Liver (tissue), 9 donors: ENCODE measurements around the gene CSRNP2. TPM values are rescaled to one million over a fixed set of nuclear protein-coding genes. Genes with fewer than 3 reads are reported as not detected.

Source experiments
- DNase-seq: peaks from one replicate; pipeline ENCODE4 v3.0.0-alpha.2; 2017; ENCODE audit warnings: low spot score
- H3K27ac ChIP-seq, 2 donors: one replicate each; pipeline ENCODE4 v1.7.0; 2013; ENCODE audit warnings: inconsistent platforms in 2 of 2, low read length in 2 of 2, control low read depth in 1 of 2, low read depth in 1 of 2, mild to moderate bottlenecking in 1 of 2
- H3K27me3 ChIP-seq, 4 donors: one replicate each; pipeline versions ENCODE4 v1.6.1 to v1.7.0; 2013; ENCODE audit warnings: low read length in 3 of 4, inconsistent platforms in 1 of 4, mild to moderate bottlenecking in 1 of 4, moderate library complexity in 1 of 4; ENCODE audit not compliant: control insufficient read depth in 4 of 4, insufficient read depth in 4 of 4
- H3K36me3 ChIP-seq, 4 donors: one replicate each; pipeline versions ENCODE4 v1.6.1 to v1.7.0; 2013; ENCODE audit warnings: low read length in 3 of 4, mild to moderate bottlenecking in 3 of 4, low read depth in 1 of 4, moderate library complexity in 1 of 4; ENCODE audit not compliant: control insufficient read depth in 4 of 4, insufficient read depth in 3 of 4
- H3K4me1 ChIP-seq, 4 donors: one replicate each; pipeline versions ENCODE4 v1.6.1 to v1.7.0; 2013; ENCODE audit warnings: low read length in 3 of 4, mild to moderate bottlenecking in 3 of 4, moderate library complexity in 1 of 4; ENCODE audit not compliant: control insufficient read depth in 4 of 4, insufficient read depth in 4 of 4
- H3K4me3 ChIP-seq, 3 donors: one replicate each; pipeline versions ENCODE4 v1.6.1 to v1.7.0; 2013; ENCODE audit warnings: low read length in 3 of 3, control low read depth in 1 of 3, low read depth in 1 of 3, mild to moderate bottlenecking in 1 of 3
- H3K9ac ChIP-seq, 2 donors: one replicate each; pipeline ENCODE4 v1.7.0; 2013; ENCODE audit warnings: low read length in 2 of 2, mild to moderate bottlenecking in 2 of 2, moderate library complexity in 2 of 2, control low read depth in 1 of 2, low read depth in 1 of 2
- H3K9me3 ChIP-seq, 4 donors: one replicate each; pipeline versions ENCODE4 v1.6.1 to v1.7.0; 2013; ENCODE audit warnings: low read length in 3 of 4; ENCODE audit not compliant: control insufficient read depth in 4 of 4
- ATF3 ChIP-seq: IDR thresholded peaks from 2 replicates; pipeline ENCODE4 v1.6.1; 2016; ENCODE audit warnings: antibody characterized with exemption
- FOXA1 ChIP-seq: IDR thresholded peaks from 2 replicates; pipeline ENCODE4 v1.6.1; 2016; ENCODE audit warnings: antibody characterized with exemption
- FOXA2 ChIP-seq: IDR thresholded peaks from 2 replicates; pipeline ENCODE4 v1.6.1; 2016; ENCODE audit warnings: antibody characterized with exemption
- GABPA ChIP-seq, 2 donors: IDR thresholded peaks in 1 of 2; conservative IDR thresholded peaks in 1 of 2; 2 replicates each; pipeline ENCODE4 v1.6.1; 2016; ENCODE audit warnings: antibody characterized with exemption in 2 of 2, mild to moderate bottlenecking in 1 of 2, moderate library complexity in 1 of 2
- HNF4G ChIP-seq: IDR thresholded peaks from 2 replicates; pipeline ENCODE4 v1.6.1; 2016; ENCODE audit warnings: antibody characterized with exemption
- JUND ChIP-seq, 2 donors: IDR thresholded peaks; 2 replicates each; pipeline ENCODE4 v1.6.1; 2016; ENCODE audit warnings: antibody characterized with exemption in 2 of 2
- RXRA ChIP-seq, 2 donors: IDR thresholded peaks; 2 replicates each; pipeline ENCODE4 v1.6.1; 2017 to 2018; ENCODE audit warnings: antibody characterized with exemption in 2 of 2, mild to moderate bottlenecking in 1 of 2
- SP1 ChIP-seq: IDR thresholded peaks from 2 replicates; pipeline ENCODE4 v1.6.1; 2018; ENCODE audit warnings: antibody characterized with exemption, mild to moderate bottlenecking
- TAF1 ChIP-seq: conservative IDR thresholded peaks from 2 replicates; pipeline ENCODE4 v1.6.1; 2016; ENCODE audit warnings: antibody characterized with exemption, mild to moderate bottlenecking
- YY1 ChIP-seq: IDR thresholded peaks from 2 replicates; pipeline ENCODE4 v1.6.1; 2016; ENCODE audit warnings: antibody characterized with exemption, mild to moderate bottlenecking
- WGBS: extraction: QIAGEN DNeasy Blood & Tissue Kit; methylation state at CpG from one replicate; pipeline ENCODE4 v1.1.7; 2013; 5-methylcytosine and 5-hydroxymethylcytosine counted together
- polyA plus RNA-seq, 2 donors: library from polyadenylated mRNA; stranded (reverse) in 1 of 2; unstranded in 1 of 2; fragments of 200-250 nt in 1 of 2; fragments of >200 nt in 1 of 2; fragmentation: Nextera tagmentation in 1 of 2; extraction: Ambion mirVana in 1 of 2; gene quantifications; one replicate each; pipeline versions ENCODE4 v1.2.1 to v1.2.3, GENCODE V29; 2013 to 2015
- total RNA-seq, 2 donors: library from RNA; depleted of rRNA; stranded (reverse); fragments of >200 nt; gene quantifications; one replicate each; pipeline ENCODE4 v1.2.3, GENCODE V29; 2014
- TF ChIP-seq, protein P1 (sequence below): IDR thresholded peaks from 2 replicates; pipeline ENCODE4 v1.6.1; 2016; ENCODE audit warnings: antibody characterized with exemption, mild to moderate bottlenecking
- TF ChIP-seq, protein P2 (sequence below): fragments of 150-350 bp; IDR thresholded peaks from 2 replicates; pipeline ENCODE4 v1.5.1; 2017; ENCODE audit warnings: improper control_type of control experiment, low read depth, low read length; ENCODE audit not compliant: missing input control
- TF ChIP-seq, protein P3 (sequence below): IDR thresholded peaks from 2 replicates; pipeline ENCODE4 v1.6.1; 2016; ENCODE audit warnings: antibody characterized with exemption
- donor health status: healthy.
- donor health status: healthy.
- donor health status: healthy.
- donor health status: healthy.
- donor health status: healthy.

The CSRNP2 gene
- total and polyA plus RNA-seq, 4 donors: 2.0 to 8.4 (median 3.9) TPM

DNA sequence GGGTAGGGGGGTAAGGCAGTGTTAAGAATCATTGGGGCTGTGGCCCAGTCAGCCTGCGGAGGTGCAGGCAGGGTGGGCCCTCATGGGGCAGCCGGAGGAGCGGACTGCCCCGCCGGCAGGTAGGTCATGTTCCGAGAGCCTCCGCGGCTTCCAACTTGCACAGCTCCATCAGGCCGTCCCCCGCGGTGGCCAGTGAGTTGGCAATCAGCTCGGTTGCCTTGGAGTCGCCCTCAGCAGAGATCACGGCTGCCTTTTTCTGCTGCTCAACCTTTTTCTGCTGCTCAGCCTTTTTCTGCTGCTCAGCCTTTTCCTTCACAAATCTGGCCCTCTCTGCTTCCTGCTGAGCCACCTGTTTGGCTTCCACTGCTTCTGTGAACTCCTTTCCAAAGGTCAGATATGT lies 41.1 kb upstream of the CSRNP2 start:
- Histone ChIP-seq H3K36me3 (peaks cover 0 to 4% (median 0%) of the 10 kb centered on the region in 4 donors), H3K27me3 (no peaks in the 10 kb centered on the region), H3K9ac (no peak overlapping the region), H3K4me3 (no peak overlapping the region), H3K4me1 (peaks cover 0 to 1% (median 0%) of the 10 kb centered on the region in 4 donors), H3K9me3 (no peaks in the 10 kb centered on the region), H3K27ac (no peak overlapping the region)
- TF ChIP-seq RXRA (IDR thresholded peaks at IDR 0.05) (no peak), FOXA2 (no peak), GABPA (IDR thresholded peaks at IDR 0.05 in 1 of 2, conservative IDR thresholded peaks at IDR 0.05 in 1 of 2) (no peak), JUND (IDR thresholded peaks at IDR 0.05) (no peak), HNF4G (no peak)
- TF ChIP-seq, protein P1, sequence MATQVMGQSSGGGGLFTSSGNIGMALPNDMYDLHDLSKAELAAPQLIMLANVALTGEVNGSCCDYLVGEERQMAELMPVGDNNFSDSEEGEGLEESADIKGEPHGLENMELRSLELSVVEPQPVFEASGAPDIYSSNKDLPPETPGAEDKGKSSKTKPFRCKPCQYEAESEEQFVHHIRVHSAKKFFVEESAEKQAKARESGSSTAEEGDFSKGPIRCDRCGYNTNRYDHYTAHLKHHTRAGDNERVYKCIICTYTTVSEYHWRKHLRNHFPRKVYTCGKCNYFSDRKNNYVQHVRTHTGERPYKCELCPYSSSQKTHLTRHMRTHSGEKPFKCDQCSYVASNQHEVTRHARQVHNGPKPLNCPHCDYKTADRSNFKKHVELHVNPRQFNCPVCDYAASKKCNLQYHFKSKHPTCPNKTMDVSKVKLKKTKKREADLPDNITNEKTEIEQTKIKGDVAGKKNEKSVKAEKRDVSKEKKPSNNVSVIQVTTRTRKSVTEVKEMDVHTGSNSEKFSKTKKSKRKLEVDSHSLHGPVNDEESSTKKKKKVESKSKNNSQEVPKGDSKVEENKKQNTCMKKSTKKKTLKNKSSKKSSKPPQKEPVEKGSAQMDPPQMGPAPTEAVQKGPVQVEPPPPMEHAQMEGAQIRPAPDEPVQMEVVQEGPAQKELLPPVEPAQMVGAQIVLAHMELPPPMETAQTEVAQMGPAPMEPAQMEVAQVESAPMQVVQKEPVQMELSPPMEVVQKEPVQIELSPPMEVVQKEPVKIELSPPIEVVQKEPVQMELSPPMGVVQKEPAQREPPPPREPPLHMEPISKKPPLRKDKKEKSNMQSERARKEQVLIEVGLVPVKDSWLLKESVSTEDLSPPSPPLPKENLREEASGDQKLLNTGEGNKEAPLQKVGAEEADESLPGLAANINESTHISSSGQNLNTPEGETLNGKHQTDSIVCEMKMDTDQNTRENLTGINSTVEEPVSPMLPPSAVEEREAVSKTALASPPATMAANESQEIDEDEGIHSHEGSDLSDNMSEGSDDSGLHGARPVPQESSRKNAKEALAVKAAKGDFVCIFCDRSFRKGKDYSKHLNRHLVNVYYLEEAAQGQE: no peak
- TF ChIP-seq, protein P2, sequence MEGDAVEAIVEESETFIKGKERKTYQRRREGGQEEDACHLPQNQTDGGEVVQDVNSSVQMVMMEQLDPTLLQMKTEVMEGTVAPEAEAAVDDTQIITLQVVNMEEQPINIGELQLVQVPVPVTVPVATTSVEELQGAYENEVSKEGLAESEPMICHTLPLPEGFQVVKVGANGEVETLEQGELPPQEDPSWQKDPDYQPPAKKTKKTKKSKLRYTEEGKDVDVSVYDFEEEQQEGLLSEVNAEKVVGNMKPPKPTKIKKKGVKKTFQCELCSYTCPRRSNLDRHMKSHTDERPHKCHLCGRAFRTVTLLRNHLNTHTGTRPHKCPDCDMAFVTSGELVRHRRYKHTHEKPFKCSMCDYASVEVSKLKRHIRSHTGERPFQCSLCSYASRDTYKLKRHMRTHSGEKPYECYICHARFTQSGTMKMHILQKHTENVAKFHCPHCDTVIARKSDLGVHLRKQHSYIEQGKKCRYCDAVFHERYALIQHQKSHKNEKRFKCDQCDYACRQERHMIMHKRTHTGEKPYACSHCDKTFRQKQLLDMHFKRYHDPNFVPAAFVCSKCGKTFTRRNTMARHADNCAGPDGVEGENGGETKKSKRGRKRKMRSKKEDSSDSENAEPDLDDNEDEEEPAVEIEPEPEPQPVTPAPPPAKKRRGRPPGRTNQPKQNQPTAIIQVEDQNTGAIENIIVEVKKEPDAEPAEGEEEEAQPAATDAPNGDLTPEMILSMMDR: no peak
- 98% methylated on average over 14 of the region's 14 CpGs for WGBS
- DNase-seq: no peak

- Histone ChIP-seq H3K9me3 (no peaks in the 10 kb centered on the region), H3K27ac (no peak overlapping the region), H3K9ac (no peak overlapping the region), H3K27me3 (no peaks in the 10 kb centered on the region), H3K4me3 (no peak overlapping the region), H3K4me1 (peaks cover 0 to 1% (median 0%) of the 10 kb centered on the region in 4 donors), H3K36me3 (peaks cover 0 to 4% (median 3%) of the 10 kb centered on the region in 4 donors)
- TF ChIP-seq ATF3 (no peak), YY1 (no peak), GABPA (IDR thresholded peaks at IDR 0.05 in 1 of 2, conservative IDR thresholded peaks at IDR 0.05 in 1 of 2) (no peak), TAF1 (no peak), SP1 (no peak), RXRA (IDR thresholded peaks at IDR 0.05) (no peak), FOXA1 (no peak)
- TF ChIP-seq, protein P3, sequence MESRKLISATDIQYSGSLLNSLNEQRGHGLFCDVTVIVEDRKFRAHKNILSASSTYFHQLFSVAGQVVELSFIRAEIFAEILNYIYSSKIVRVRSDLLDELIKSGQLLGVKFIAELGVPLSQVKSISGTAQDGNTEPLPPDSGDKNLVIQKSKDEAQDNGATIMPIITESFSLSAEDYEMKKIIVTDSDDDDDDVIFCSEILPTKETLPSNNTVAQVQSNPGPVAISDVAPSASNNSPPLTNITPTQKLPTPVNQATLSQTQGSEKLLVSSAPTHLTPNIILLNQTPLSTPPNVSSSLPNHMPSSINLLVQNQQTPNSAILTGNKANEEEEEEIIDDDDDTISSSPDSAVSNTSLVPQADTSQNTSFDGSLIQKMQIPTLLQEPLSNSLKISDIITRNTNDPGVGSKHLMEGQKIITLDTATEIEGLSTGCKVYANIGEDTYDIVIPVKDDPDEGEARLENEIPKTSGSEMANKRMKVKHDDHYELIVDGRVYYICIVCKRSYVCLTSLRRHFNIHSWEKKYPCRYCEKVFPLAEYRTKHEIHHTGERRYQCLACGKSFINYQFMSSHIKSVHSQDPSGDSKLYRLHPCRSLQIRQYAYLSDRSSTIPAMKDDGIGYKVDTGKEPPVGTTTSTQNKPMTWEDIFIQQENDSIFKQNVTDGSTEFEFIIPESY: no peak
- TF ChIP-seq, protein P2: no peak
- TF ChIP-seq, protein P1: no peak
- no peak for DNase-seq
These were observed 39.4 kb upstream of the CSRNP2 start for GRCh38 chr12:51122844-51123243.
